IPS DF 6.9 (cell line): Measurements from ENCODE around the gene PEAK3.
"Not testable (repeated sequence)": the region's sequence is repeated elsewhere in the genome, so short reads cannot be mapped to it uniquely, and the experiment has no call there.

Source experiments
- DNase-seq: peaks from one replicate; pipeline ENCODE4 v3.0.0-alpha.2; 2013; ENCODE audit warnings: low read depth, low spot score
- H3K27ac ChIP-seq: one replicate; pipeline ENCODE4 v1.5.1; 2013; ENCODE audit warnings: low read length, control low read depth
- H3K27me3 ChIP-seq: 2 replicates; pipeline ENCODE4 v1.6.1; 2013; ENCODE audit warnings: mild to moderate bottlenecking, low read length; ENCODE audit not compliant: control insufficient read depth, insufficient read depth
- H3K36me3 ChIP-seq: 2 replicates; pipeline ENCODE4 v1.6.1; 2013; ENCODE audit warnings: low read length; ENCODE audit not compliant: control insufficient read depth, insufficient read depth
- H3K4me1 ChIP-seq: 2 replicates; pipeline ENCODE4 v1.6.1; 2013; ENCODE audit warnings: low read length; ENCODE audit not compliant: control insufficient read depth, insufficient read depth
- H3K4me3 ChIP-seq: 2 replicates; pipeline ENCODE4 v1.5.1; 2013; ENCODE audit warnings: mild to moderate bottlenecking, low read length
- H3K9me3 ChIP-seq: 2 replicates; pipeline ENCODE4 v1.6.1; 2013; ENCODE audit warnings: low read length, inconsistent platforms; ENCODE audit not compliant: control insufficient read depth, insufficient read depth
- WGBS: extraction: QIAGEN DNeasy Blood & Tissue Kit; methylation state at CpG from one replicate; pipeline ENCODE4 v1.1.7; 2013; ENCODE audit warnings: mixed read lengths, missing lambda C conversion rate; ENCODE audit not compliant: insufficient read length, insufficient coverage; 5-methylcytosine and 5-hydroxymethylcytosine counted together

PEAK3 gene

DNA sequence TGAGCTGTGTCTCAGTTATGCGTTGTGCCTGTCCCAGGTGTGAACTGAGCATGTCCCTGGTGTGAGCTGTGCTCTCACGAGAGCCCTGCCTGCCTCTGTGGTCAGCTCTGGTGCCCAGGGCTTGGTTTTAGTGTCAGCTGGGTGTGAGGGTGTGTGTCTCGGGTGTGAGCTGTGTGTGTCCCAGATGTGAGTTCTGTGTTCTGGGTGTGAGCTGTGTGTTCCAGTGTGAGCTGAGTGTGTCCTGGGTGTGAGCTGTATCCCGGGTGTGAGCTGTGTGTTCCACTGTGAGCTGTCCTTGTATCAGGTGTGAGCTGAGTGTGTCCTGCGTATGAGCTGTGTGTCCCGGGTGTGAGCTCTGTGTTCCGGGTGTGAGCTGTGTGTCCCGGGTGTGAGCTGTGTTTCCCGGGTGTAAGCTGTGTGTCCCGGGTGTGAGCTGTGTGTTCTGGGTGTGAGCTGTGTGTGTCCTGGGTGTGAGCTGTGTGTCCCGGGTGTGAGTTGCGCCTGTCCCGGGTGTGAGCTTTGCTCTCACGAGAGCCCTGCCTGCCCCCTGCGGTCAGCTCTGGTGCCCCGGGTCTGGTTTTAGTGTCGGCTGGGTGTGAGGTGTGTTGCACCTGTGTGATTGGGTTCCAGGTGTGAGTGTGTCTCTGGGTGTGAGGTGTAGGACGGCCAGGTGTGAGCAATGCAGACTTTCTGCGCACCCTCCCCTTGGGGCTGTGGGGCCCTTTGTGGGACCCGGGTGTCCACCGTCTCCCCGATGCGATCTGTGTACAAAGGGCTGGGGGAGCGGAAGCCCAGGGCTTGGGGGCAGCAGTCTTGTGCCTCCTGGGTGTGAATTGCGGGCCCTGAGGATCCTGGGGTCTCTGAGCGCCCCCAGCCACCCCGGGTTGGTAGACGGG lies 7.1 kb upstream of the PEAK3 start:
- Histone ChIP-seq H3K4me1 (peaks cover 4% of the 10 kb centered on the region; the same call in 1 of the 2 replicates), H3K4me3 (no peak overlapping the region), H3K27ac (no peak overlapping the region), H3K9me3 (no peaks in the 10 kb centered on the region), H3K36me3 (no peaks in the 10 kb centered on the region), H3K27me3 (peaks cover 38% of the 10 kb centered on the region)
- no CpG with 5 or more reads among the region's 28 CpGs for WGBS
- no peak for DNase-seq

DNA sequence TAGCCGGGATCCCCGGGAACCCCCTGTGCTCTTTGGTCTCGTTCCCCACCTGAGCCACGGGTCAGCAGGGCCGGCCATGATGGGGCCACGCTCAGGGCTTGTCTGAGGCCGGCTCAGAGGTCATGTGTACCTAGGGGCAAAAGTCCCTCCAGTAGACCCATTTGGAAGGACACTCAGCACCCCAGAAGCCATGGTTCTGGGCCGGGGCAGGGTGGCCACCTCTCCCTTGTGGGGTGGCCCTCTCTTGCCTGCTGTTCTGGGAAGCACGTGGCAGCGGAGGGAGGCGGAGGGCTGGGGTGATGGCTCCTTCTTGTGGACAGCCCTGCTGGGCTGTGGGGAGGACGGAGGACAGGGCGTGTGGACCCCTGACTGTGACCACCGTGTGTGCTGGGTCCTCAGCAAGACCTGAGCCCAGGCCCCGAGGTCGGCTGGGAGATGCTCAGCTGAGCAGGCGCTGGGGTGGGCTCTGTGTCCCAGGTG lies 6.4 kb upstream of the PEAK3 start:
- peaks cover 38% of the 10 kb centered on the region for H3K27me3 ChIP-seq
- WGBS: no CpG with 5 or more reads among the region's 17 CpGs
- H3K9me3 ChIP-seq: no peaks in the 10 kb centered on the region
- no peak overlapping the region for H3K4me3 ChIP-seq
- peaks cover 4% of the 10 kb centered on the region; the same call in 1 of the 2 replicates for H3K4me1 ChIP-seq
- no peaks in the 10 kb centered on the region for H3K36me3 ChIP-seq
- no peak for DNase-seq
- no peak overlapping the region for H3K27ac ChIP-seq

DNA sequence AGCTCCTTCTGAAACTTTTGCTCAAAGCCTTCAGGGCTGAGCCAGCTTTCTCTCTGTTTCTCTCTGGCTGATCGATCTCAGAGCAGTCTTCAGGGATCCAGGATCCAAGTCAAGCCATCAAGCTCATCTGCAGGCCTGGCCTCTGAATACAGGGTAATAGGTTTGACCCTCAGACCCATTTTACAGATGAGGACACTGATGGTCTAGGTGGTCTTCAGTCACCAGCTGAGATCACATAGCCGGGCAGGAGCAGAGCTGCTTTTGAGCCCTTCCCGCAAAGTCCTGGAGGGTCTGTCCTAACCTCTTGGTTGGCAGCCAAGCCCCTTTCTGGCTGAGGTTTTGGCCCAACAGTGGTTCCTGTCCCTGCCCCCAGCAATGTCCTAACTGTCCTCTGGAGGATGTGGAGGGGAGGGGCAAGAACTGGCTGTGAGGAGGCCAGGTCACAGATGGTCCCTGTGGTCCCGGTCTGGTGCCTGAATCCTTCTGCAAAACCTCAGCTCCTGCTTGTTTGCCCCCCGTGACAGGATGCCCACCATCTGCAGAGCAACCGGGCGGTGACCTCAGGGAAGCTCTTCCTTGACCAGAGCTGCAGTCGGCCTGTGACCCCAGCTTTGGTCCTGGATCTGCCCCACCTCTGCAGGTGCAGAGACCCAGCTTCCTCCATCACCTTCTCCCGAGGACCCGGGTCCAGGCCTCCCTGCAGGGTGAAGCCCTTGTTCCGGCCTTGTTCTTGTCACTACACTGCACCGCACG lies 5.8 kb upstream of the PEAK3 start:
- H3K27ac ChIP-seq: no peak overlapping the region
- no peaks in the 10 kb centered on the region for H3K36me3 ChIP-seq
- no peak for DNase-seq
- no peak overlapping the region for H3K4me3 ChIP-seq
- H3K9me3 ChIP-seq: no peaks in the 10 kb centered on the region
- H3K27me3 ChIP-seq: peaks cover 43% of the 10 kb centered on the region
- WGBS: no CpG with 5 or more reads among the region's 13 CpGs
- H3K4me1 ChIP-seq: peaks cover 4% of the 10 kb centered on the region; the same call in 1 of the 2 replicates

DNA sequence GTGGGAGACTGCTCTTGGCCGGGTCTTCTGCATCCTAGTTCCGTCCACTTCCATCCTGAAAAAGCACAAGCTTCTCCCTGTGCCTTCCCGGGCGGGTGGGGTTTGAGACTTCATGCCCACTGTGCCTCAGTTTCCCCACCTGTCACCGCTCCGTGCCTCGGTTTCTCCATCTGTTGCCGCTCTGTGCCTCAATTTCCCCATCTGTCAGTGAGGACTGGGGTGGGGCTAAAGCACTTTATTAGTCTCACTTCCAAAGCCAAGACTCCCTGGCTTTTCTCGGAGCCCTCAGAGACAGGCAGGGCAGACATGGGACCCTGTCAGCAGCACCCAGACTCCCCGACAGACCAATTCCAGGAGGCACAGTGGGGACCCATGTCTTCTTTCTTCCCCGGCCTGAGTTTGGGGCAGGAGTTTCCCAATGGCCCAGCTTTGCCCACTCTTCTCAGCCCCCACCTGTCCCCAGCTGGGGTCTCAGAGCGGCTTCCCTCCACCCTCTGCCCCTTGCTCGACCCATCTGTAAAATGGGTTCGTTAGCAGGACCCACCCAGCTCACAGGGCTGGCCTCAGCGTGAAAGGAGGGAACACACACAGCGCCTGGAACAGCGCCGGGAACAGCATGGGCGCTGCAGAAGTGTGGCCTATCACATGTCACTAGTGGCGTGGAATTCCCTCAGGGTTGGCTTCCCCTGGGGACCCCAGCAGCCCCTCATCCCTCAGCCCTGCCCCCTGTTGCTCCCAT lies 4.6 kb upstream of the PEAK3 start:
- no peak overlapping the region for H3K27ac ChIP-seq
- WGBS: no CpG with 5 or more reads among the region's 20 CpGs
- H3K4me1 ChIP-seq: peaks cover 7% of the 10 kb centered on the region; the same call in 1 of the 2 replicates
- no peak for DNase-seq
- no peak overlapping the region for H3K4me3 ChIP-seq
- H3K36me3 ChIP-seq: no peaks in the 10 kb centered on the region
- H3K27me3 ChIP-seq: peaks cover 42% of the 10 kb centered on the region
- no peaks in the 10 kb centered on the region for H3K9me3 ChIP-seq

DNA sequence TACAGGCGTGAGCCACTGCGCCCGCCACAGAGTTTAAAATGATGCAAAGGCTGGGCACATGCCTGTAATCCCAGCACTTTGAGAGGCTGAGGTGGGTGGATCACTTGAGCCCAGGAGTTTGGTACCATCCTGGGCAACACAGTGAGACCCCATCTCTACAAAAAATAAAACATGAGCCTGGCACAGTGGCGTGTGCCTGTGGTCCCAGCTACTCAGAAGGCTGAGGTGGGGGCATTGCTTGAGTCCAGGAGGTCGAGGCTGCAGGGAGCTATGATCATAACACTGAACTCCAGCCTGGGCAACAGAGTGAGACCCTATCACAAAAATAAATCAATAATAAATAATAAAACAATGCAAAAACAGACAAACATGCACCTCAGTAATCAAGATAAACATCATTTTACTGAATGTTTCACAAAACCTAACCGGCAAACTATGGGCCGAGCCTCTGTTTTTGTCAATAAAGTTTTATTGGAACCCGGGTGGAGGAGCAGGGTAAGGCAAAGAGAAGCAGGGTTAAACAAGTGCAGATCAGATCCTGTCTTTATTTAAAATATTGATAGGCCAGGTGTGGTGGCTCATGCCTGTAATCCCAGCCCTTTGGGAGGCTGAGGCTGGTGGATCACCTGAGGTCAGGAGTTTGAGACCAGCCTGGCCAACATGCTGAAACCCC lies 2.0 kb upstream of the PEAK3 start:
- Histone ChIP-seq H3K4me3 (no peak overlapping the region), H3K9me3 (no peaks in the 10 kb centered on the region), H3K36me3 (no peaks in the 10 kb centered on the region), H3K27me3 (peaks cover 17% of the 10 kb centered on the region), H3K4me1 (peaks cover 3% of the 10 kb centered on the region; the same call in 1 of the 2 replicates), H3K27ac (no peak overlapping the region)
- no CpG with 5 or more reads among the region's 8 CpGs for WGBS
- no peak for DNase-seq

DNA sequence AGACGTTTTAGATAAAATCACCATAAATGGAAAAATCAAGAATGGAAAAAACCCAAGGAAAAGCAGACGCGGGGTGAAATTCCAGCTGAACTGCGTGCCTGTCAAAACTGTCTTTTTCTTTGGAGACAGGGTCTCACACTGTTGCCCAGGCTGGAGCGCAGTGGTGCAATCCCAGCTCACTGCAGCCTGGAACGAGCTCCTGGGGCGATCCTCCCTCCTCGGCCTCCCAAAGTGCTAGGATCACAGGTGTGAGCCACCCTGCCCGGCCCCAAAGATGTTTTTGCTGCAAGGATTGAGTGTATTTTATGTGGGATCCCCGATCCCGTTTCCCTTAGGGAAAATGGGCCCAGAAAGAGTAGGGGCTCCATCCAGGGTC lies 875 bp upstream of the PEAK3 start:
- peaks cover 11% of the 10 kb centered on the region; the same call in 1 of the 2 replicates for H3K27me3 ChIP-seq
- H3K9me3 ChIP-seq: no peaks in the 10 kb centered on the region
- WGBS: no CpG with 5 or more reads among the region's 11 CpGs
- no peak for DNase-seq
- H3K36me3 ChIP-seq: no peaks in the 10 kb centered on the region
- no peak overlapping the region for H3K27ac ChIP-seq
- no peak overlapping the region for H3K4me3 ChIP-seq
- H3K4me1 ChIP-seq: peaks cover 3% of the 10 kb centered on the region; the same call in 1 of the 2 replicates

DNA sequence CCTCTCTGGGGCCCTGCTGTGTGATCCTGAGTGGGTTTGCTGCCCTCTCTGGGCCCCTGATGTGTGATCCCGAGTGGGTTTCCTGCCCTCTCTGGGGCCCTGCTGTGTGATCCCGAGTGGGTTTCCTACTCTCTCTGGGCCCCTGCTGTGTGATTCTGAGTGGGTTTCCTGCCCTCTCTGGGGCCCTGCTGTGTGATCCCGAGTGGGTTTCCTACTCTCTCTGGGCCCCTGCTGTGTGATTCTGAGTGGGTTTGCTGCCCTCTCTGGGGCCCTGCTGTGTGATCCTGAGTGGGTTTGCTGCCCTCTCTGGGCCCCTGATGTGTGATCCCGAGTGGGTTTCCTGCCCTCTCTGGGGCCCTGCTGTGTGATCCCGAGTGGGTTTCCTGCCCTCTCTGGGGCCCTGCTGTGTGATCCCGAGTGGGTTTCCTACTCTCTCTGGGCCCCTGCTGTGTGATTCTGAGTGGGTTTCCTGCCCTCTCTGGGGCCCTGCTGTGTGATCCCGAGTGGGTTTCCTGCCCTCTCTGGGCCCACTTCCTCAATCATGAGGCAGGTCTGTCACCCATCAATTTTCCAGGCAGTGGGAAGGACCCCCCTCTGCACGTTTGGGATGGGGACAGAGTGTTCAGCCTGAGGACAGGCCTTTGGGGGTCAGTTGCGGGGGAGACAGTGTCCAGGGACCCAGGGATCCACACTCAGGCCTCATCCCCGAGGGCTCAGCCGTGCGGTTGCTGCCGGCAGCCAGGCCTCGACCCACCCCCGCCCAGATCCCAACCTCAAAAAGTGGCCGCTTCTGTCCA lies 512 bp downstream of the PEAK3 start:
- not testable (repeated sequence) for H3K27ac ChIP-seq, H3K9me3 ChIP-seq, H3K4me1 ChIP-seq, DNase-seq, H3K36me3 ChIP-seq
- Histone ChIP-seq H3K4me3 (peak overlapping the region; percentile 34), H3K27me3 (peaks cover 11% of the 10 kb centered on the region; the same call in 1 of the 2 replicates)
- WGBS: no CpG with 5 or more reads among the region's 16 CpGs

DNA sequence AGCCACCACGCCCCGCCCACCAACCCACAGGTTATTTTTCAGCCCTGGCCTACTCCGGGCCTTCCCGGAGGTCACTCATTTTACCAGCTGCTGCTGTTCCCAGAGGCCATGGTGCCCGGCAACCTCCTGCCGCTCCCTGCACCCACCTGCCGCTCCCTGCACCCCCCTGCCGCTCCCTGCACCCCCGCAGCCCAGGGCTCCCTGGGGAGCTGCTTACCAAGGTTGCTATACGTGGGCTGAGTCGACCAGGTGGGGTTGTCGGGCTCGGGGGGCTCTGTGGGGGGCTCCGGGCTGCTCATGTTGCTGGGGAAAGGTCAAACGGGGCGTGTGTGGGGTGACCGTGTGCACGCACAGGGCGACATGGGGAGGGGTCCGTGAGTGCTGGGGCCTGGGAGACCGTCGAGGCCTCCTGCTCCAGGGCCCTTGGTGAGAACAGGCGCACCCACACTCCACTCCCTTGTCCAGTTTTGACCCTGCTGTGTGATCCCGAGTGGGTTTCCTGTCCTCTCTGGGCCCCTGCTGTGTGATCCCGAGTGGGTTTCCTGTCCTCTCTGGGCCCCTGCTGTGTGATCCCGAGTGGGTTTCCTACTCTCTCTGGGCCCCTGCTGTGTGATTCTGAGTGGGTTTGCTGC lies 1.2 kb downstream of the PEAK3 start:
- Histone ChIP-seq H3K4me3 (no peak overlapping the region), H3K4me1 (peaks cover 3% of the 10 kb centered on the region; the same call in 1 of the 2 replicates), H3K9me3 (no peaks in the 10 kb centered on the region), H3K36me3 (no peaks in the 10 kb centered on the region; the same call in 1 of the 2 replicates), H3K27ac (no peak overlapping the region), H3K27me3 (peaks cover 11% of the 10 kb centered on the region; the same call in 1 of the 2 replicates)
- no CpG with 5 or more reads among the region's 26 CpGs for whole genome bisulfite sequencing
- no peak for DNase-seq
